GM18517 (cell line): ENCODE measurements around the gene MB.

ENCODE experiments used
- ATAC-seq: cut with Tn5 transposase; IDR thresholded peaks from one replicate; pipeline ENCODE4 v1.9.1; 2021; ENCODE audit warnings: mild to moderate bottlenecking, moderate library complexity; ENCODE audit not compliant: unreplicated experiment

Gene MB

GRCh38 chr22:35597692-35598395 is 19.3 kb downstream of the MB start:
- ATAC-seq, result no peak

GRCh38 chr22:35596821-35597220 is 20.3 kb downstream of the MB start:
- ATAC-seq, result no peak

- ATAC-seq, result no peak
These were observed 22.4 kb downstream of the MB start for GRCh38 chr22:35594686-35595085.

GRCh38 chr22:35593891-35594470 is 23.1 kb downstream of the MB start:
- ATAC-seq, result no peak

- ATAC-seq, result no peak
These were observed 23.8 kb downstream of the MB start for GRCh38 chr22:35593071-35593890.

- no peak for ATAC-seq
These were observed 24.6 kb downstream of the MB start for GRCh38 chr22:35592418-35592967.

- ATAC-seq, result no peak
These were observed 25.3 kb downstream of the MB start for GRCh38 chr22:35591714-35592417.

GRCh38 chr22:35590634-35591295 is 26.4 kb downstream of the MB start:
- ATAC-seq, result no peak

GRCh38 chr22:35589756-35590093 is 27.4 kb downstream of the MB start:
- no peak for ATAC-seq

- no peak for ATAC-seq
These were observed 27.9 kb downstream of the MB start for GRCh38 chr22:35589071-35589755.

- ATAC-seq, result no peak
These were observed 29.2 kb downstream of the MB start for GRCh38 chr22:35587896-35588295.

- ATAC-seq, result no peak
These were observed 29.7 kb downstream of the MB start for GRCh38 chr22:35587447-35587870.

- ATAC-seq, result no peak
These were observed 30.4 kb downstream of the MB start for GRCh38 chr22:35586771-35587170.

- no peak for ATAC-seq
These were observed 34.1 kb downstream of the MB start for GRCh38 chr22:35582861-35583670.

- no peak for ATAC-seq
These were observed 34.8 kb downstream of the MB start for GRCh38 chr22:35582218-35582860.

GRCh38 chr22:35581023-35581413 is 36.1 kb downstream of the MB start:
- no peak for ATAC-seq

GRCh38 chr22:35580351-35581022 is 36.6 kb downstream of the MB start:
- no peak for ATAC-seq
